Ovary (tissue), 3 donors: ENCODE measurements around the gene HDAC6.

Experiments
- EP300 ChIP-seq: sonication (generic); formaldehyde crosslinking; IDR thresholded peaks from one replicate; pipeline ENCODE4 v1.6.1; 2017; ENCODE audit warnings: antibody characterized with exemption
- POLR2A ChIP-seq: fragments of 450-650 bp; IDR thresholded peaks from one replicate; pipeline ENCODE4 v1.6.1; 2017; ENCODE audit warnings: antibody characterized with exemption, mild to moderate bottlenecking, moderate library complexity
- TF ChIP-seq, protein P1 (sequence below), 3 donors: fragments of 450-650 bp in 2 of 3; fragments of 200-600 bp in 1 of 3; IDR thresholded peaks; one replicate each; pipeline versions ENCODE4 v1.5.1 to v1.8.0; 2016 to 2022; ENCODE audit warnings: antibody characterized with exemption in 3 of 3, mild to moderate bottlenecking in 1 of 3
- donor health status: DM: no; HTN: no; CAD: no.

DNA sequence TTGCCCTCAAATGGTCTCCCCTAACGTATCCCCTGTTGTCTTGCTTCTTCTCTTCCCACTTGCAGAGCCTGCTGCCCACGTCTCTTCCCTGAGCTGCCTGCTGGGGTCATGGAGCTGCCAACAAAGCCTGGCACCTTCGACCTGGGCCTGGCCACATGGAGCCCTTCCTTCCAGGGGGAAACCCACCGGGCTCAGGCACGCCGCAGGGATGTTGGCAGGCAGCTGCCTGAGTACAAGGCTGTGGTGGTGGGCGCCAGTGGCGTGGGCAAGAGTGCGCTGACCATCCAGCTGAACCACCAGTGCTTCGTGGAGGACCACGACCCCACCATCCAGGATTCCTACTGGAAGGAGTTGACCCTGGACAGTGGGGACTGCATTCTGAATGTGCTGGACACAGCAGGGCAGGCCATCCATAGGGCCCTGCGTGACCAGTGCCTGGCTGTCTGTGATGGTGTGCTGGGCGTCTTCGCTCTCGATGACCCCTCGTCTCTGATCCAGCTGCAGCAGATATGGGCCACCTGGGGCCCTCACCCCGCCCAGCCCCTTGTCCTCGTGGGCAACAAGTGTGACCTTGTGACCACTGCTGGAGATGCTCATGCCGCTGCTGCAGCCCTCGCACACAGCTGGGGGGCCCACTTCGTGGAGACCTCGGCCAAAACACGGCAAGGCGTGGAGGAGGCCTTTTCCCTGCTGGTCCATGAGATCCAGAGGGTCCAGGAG lies 27.3 kb downstream of the HDAC6 start:
- TF ChIP-seq, protein P1, sequence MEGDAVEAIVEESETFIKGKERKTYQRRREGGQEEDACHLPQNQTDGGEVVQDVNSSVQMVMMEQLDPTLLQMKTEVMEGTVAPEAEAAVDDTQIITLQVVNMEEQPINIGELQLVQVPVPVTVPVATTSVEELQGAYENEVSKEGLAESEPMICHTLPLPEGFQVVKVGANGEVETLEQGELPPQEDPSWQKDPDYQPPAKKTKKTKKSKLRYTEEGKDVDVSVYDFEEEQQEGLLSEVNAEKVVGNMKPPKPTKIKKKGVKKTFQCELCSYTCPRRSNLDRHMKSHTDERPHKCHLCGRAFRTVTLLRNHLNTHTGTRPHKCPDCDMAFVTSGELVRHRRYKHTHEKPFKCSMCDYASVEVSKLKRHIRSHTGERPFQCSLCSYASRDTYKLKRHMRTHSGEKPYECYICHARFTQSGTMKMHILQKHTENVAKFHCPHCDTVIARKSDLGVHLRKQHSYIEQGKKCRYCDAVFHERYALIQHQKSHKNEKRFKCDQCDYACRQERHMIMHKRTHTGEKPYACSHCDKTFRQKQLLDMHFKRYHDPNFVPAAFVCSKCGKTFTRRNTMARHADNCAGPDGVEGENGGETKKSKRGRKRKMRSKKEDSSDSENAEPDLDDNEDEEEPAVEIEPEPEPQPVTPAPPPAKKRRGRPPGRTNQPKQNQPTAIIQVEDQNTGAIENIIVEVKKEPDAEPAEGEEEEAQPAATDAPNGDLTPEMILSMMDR (IDR thresholded peaks at IDR 0.05): no peak
- TF ChIP-seq POLR2A: no peak
- no peak for TF ChIP-seq EP300
